A673 (cell line): ENCODE measurements around the gene ARHGAP6. TPM values are rescaled to one million over a fixed set of nuclear protein-coding genes. Genes with fewer than 3 reads are reported as not detected.

Experiments used
- BruUV-seq: library from RNA; stranded (reverse); fragments of 400-500 nt; replicated peaks from 2 replicates; lab custom pipeline; 2021; lab: Mats Ljungman, UMichigan
- CTCF ChIA-PET: fragments of 300-600 bp; sonication (Branson Sonifier 250); formaldehyde crosslinking; loops from one replicate; lab custom pipeline; 2022; ENCODE audit warnings: antibody characterized with exemption; lab: Charles Lee
- POLR2A ChIA-PET: fragments of 300-600 bp; sonication (Branson Sonifier 250); formaldehyde crosslinking; loops from one replicate; lab custom pipeline; 2022; ENCODE audit warnings: antibody characterized with exemption; ENCODE audit not compliant: low non-redundant PET; lab: Charles Lee
- DNase-seq: peaks from one replicate; pipeline ENCODE4 v3.0.0-alpha.2; 2015; ENCODE audit warnings: low spot score
- H3K27ac ChIP-seq: fragments of 200-600 bp; sonication (generic); 2 replicates; pipeline ENCODE4 v1.5.1; 2016; ENCODE audit warnings: mixed run types, low read depth, mild to moderate bottlenecking, mixed read lengths, antibody characterized with exemption, low read length; ENCODE audit not compliant: poor library complexity, severe bottlenecking
- H3K27me3 ChIP-seq: fragments of 200-600 bp; sonication (generic); replicated peaks from 2 replicates; pipeline ENCODE4 v1.6.1; 2017; ENCODE audit warnings: mixed run types, low read depth, mild to moderate bottlenecking, mixed read lengths, antibody characterized with exemption, low read length; ENCODE audit not compliant: insufficient read depth, poor library complexity
- H3K36me3 ChIP-seq: fragments of 200-600 bp; sonication (generic); 2 replicates; pipeline ENCODE4 v1.6.1; 2016; ENCODE audit warnings: mixed run types, mild to moderate bottlenecking, mixed read lengths, antibody characterized with exemption, low read length; ENCODE audit not compliant: insufficient read depth, poor library complexity, severe bottlenecking
- H3K4me1 ChIP-seq: fragments of 200-600 bp; sonication (generic); 2 replicates; pipeline ENCODE4 v1.6.1; 2017; ENCODE audit warnings: mixed run types, mild to moderate bottlenecking, mixed read lengths, antibody characterized with exemption, low read length; ENCODE audit not compliant: insufficient read depth, poor library complexity, severe bottlenecking
- H3K4me3 ChIP-seq: fragments of 200-600 bp; sonication (generic); 2 replicates; pipeline ENCODE4 v1.5.1; 2016; ENCODE audit warnings: low read depth, mixed run types, mild to moderate bottlenecking, mixed read lengths, low read length; ENCODE audit not compliant: poor library complexity, severe bottlenecking
- H3K9me3 ChIP-seq: fragments of 200-600 bp; sonication (generic); 2 replicates; pipeline ENCODE4 v1.6.1; 2016; ENCODE audit warnings: mixed run types, low read depth, mild to moderate bottlenecking, mixed read lengths, antibody characterized with exemption, low read length; ENCODE audit not compliant: poor library complexity, severe bottlenecking
- EZH2 ChIP-seq: fragments of 200-600 bp; sonication (generic); IDR thresholded peaks from 2 replicates; pipeline ENCODE4 v1.6.1; 2017; ENCODE audit warnings: borderline replicate concordance, low read depth, mild to moderate bottlenecking, mixed read lengths, antibody characterized with exemption, low read length; ENCODE audit not compliant: poor library complexity, severe bottlenecking
- intact Hi-C: fragments of 100-400 bp; cut with micrococcal nuclease; formaldehyde crosslinking; loops from one replicate; pipeline ENCODE4 v1.10.0; 2022; ENCODE audit not compliant: unreplicated experiment
- total RNA-seq: library from RNA; stranded (reverse); gene quantifications from 2 replicates; pipeline ENCODE4 v1.2.3, GENCODE V29; 2021
- TF ChIP-seq, protein P1 (sequence below): fragments of 300-800, 200-600 bp; sonication (generic); conservative IDR thresholded peaks from 2 replicates; pipeline ENCODE4 v1.5.1; 2017; ENCODE audit warnings: low read depth, mild to moderate bottlenecking, antibody characterized with exemption, low read length, moderate library complexity, mixed read lengths

Gene ARHGAP6
- total RNA-seq, 1 experiment from 2014 or later: not detected

DNA sequence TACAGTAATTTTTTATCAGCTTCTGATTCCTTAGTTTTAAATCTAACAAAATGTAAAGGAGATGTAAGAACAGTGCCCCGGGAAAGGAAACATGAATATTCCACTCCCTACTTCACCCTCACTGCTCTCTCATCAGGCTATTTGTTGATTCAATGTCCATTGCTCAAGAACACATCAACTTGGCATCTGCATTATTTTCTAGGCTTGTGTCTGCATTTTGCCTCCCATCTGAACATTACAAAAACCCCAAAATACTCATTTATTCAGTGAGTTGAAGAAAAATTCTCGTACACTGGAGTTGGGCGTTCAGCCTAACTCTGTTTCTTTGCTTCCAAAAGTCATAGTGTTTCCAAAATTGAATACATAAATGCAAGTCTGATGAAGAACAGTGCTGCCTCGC, 25.6 kb downstream of the ARHGAP6 start:
- H3K27ac ChIP-seq: no peak overlapping the region
- peaks cover 39% of the 10 kb centered on the region for H3K27me3 ChIP-seq
- H3K4me1 ChIP-seq: no peaks in the 10 kb centered on the region
- no TSS peak for BruUV-seq
- H3K36me3 ChIP-seq: no peaks in the 10 kb centered on the region
- DNase-seq: no peak
- TF ChIP-seq EZH2: no peak
- TF ChIP-seq, protein P1, sequence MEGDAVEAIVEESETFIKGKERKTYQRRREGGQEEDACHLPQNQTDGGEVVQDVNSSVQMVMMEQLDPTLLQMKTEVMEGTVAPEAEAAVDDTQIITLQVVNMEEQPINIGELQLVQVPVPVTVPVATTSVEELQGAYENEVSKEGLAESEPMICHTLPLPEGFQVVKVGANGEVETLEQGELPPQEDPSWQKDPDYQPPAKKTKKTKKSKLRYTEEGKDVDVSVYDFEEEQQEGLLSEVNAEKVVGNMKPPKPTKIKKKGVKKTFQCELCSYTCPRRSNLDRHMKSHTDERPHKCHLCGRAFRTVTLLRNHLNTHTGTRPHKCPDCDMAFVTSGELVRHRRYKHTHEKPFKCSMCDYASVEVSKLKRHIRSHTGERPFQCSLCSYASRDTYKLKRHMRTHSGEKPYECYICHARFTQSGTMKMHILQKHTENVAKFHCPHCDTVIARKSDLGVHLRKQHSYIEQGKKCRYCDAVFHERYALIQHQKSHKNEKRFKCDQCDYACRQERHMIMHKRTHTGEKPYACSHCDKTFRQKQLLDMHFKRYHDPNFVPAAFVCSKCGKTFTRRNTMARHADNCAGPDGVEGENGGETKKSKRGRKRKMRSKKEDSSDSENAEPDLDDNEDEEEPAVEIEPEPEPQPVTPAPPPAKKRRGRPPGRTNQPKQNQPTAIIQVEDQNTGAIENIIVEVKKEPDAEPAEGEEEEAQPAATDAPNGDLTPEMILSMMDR: no peak
- POLR2A ChIA-PET: no interaction called here
- H3K9me3 ChIP-seq: no peaks in the 10 kb centered on the region
- H3K4me3 ChIP-seq: no peak overlapping the region
- CTCF ChIA-PET: no interaction called here
- intact Hi-C loops: no loop called here

DNA sequence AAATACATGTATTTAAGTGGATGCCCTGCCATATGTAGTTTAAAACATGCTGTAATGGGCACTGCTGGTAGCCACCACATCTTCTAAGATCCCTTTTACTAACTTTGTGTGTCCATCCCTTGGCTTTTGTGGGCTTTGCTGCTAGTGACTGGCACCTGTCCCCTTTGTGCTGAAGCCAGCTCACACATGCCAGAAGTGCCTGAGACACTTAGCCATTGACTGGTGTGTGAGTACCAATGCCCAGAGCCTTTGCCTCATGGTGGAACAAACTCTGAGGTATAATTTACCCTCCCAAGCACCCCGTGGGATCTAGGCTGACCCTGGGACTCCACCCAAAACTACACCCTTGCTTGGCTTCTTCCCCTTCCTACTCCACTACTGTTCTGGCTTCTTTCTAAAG, 33.0 kb downstream of the ARHGAP6 start:
- CTCF ChIA-PET: no interaction called here
- BruUV-seq: no TSS peak

DNA sequence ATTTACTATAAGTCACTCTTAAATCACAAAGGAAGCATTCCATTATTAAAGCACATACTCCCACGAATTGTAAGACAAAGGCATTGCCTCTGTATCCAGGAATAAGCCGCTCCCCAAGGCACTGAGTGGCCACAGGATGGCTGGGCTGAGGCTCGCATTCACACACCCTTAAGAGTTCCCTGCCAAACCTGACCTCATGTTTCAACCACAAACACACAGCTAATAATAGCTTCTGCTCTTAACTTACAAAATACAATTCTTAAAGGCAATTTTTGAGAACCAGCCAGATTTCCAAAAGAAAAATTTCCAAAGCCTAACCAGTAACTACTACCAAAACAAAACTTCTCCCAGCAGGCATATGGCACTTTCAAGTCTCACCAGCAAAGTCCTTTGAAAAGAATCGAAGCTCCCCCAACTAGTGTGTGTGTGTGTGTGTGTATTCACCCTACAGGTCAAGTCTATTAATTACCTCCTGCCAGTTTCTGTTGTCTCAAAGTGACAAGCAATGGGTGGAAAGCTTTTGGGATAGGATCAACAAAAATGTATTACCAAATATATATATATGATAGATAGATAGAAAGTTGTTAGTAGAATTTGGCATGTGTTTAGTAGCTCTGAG, 36.0 kb downstream of the ARHGAP6 start:
- no TSS peak for BruUV-seq
- intact Hi-C loops: no loop called here
- H3K27ac ChIP-seq: no peak overlapping the region
- H3K27me3 ChIP-seq: peaks cover 4% of the 10 kb centered on the region
- CTCF ChIA-PET: no interaction called here
- peaks cover 13% of the 10 kb centered on the region for H3K9me3 ChIP-seq
- POLR2A ChIA-PET: no interaction called here
- H3K4me1 ChIP-seq: no peaks in the 10 kb centered on the region
- no peak for DNase-seq
- no peak overlapping the region for H3K4me3 ChIP-seq
- TF ChIP-seq, protein P1: no peak
- no peak for TF ChIP-seq EZH2
- no peaks in the 10 kb centered on the region for H3K36me3 ChIP-seq

More for the DNA sequence above, 33.0 kb downstream of the ARHGAP6 start:
- Histone ChIP-seq H3K9me3 (no peaks in the 10 kb centered on the region), H3K4me3 (no peak overlapping the region), H3K27ac (no peak overlapping the region), H3K36me3 (no peaks in the 10 kb centered on the region), H3K4me1 (no peaks in the 10 kb centered on the region), H3K27me3 (peaks cover 9% of the 10 kb centered on the region)
- POLR2A ChIA-PET: no interaction called here
- no peak for DNase-seq
- TF ChIP-seq EZH2: no peak
- TF ChIP-seq, protein P1: no peak
- intact Hi-C loops: no loop called here
